Inflammatory macrophage treated with lipopolysaccharide for 4 hours (primary cell): ENCODE results near the gene LINGO1.

ENCODE experiments used
- DNase-seq: peaks from one replicate; pipeline ENCODE4 v3.0.0-alpha.2; 2020

The LINGO1 gene

GRCh38 chr15:77613814-77614213 lies 18.9 kb downstream of the LINGO1 start:
- DNase-seq = no peak

GRCh38 chr15:77612958-77613601 lies 19.6 kb downstream of the LINGO1 start:
- DNase-seq = peak; percentile 43

DNA sequence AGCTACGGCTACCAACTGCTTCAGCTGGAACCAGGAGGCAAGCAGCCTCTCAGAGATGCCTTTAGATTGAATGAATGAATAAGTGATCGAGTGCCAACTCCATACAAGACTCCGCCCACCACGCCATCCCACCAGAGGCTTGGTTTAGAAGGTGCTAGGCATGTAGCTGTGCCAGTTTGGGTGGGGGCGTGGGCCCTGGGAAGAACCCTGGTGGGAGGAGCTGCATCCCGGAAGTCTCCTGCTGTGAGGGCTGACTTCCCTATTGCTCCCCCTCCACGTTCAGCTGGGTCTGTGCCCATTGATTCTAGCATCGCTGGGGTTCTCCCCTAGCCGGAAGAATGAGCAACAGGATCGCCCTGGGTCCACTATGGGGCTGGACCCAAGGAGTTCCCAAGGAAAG lies 20.9 kb downstream of the LINGO1 start:
- no peak for DNase-seq

- no peak for DNase-seq
Measured at GRCh38 chr15:77610731-77611130, 22.0 kb downstream of the LINGO1 start.

- no peak for DNase-seq
Measured at GRCh38 chr15:77609558-77609957, 23.2 kb downstream of the LINGO1 start.

GRCh38 chr15:77608774-77609173 lies 23.9 kb downstream of the LINGO1 start:
- no peak for DNase-seq

GRCh38 chr15:77607894-77608261 lies 24.8 kb downstream of the LINGO1 start:
- no peak for DNase-seq

- DNase-seq = peak; percentile 35
Measured at GRCh38 chr15:77607111-77607893, 25.4 kb downstream of the LINGO1 start.

GRCh38 chr15:77606142-77607034 lies 26.3 kb downstream of the LINGO1 start:
- DNase-seq = no peak

- no peak for DNase-seq
Measured at GRCh38 chr15:77605547-77605946, 27.2 kb downstream of the LINGO1 start.

DNA sequence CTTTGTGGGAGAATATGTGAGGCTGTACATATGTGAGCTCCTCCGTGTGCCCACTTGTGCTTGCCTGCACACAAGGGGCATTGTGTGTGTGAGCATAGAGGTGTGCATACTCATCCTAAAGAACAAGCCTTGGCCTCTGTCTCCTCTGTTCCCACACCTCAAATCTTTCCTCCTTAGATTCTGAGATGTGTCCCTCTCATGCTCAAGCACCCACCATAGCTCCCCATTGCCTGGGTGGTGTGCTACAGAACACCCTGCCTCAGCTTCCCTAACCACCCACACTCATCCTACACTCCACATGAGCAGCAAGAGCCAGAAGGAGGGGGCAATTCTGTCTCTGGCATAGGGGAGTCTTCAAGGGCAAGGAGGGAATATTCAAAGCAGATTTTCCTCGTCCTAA lies 27.7 kb downstream of the LINGO1 start:
- no peak for DNase-seq

GRCh38 chr15:77603611-77604336 lies 28.9 kb downstream of the LINGO1 start:
- DNase-seq = no peak

DNA sequence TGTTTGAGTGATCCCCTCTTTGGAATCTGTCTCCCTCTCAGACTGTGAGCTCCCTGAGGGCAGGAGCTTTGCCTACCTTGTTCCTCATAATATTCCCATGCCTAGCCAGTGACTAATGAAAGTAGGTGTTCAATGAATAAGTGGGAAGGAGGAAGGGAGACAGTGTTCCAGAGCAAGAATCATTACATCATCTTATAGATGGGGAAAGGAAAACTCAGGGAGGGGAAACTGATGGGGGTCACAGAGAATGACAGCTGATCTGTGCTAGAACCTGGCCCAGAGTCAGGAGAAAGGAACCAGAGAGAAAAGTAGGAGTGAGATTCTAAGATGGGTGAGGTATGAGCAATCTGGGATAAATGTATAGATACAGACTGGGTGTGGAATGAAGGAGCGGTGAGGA lies 29.9 kb downstream of the LINGO1 start:
- DNase-seq = no peak

DNA sequence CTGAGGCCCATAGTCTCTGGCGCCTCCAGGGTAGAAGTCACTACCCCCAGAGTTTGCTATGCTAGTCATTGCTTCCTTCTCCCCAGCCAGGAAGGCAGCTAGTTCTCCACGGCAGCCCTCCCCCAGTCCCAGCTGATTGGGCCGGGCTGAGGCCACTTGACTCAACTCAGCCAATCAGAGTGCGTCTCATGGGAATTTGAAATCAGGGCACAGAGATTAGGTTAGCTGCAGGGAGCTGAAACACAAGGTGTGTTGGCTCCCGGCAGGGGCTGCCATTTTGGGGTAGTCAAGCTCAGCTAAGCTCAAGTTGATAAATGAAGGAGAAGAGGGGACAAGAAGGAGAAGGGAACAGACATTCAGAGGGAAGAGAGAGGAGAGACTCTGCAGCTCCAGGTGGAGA lies 32.8 kb downstream of the LINGO1 start:
- peak; percentile 17 for DNase-seq

DNA sequence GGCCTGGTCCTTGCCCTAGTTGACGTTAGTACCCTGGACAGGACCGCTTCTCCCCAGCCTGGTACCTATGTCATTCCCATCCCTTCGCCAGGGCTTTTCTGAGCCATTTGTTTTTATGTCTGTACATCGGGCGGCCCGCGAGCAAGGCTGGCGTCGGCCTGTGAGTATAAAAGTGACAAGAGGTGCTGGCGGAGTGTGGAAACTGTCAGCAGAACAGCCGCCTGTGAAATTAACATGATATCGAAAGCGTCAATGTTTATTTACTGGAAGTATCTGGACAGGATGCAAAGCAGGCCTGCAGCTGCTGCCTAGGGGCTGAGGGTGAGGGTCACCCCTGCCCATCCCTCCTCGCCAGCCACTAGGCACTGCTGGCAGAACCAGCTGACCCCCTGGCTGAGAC lies 33.4 kb downstream of the LINGO1 start:
- DNase-seq = no peak

DNA sequence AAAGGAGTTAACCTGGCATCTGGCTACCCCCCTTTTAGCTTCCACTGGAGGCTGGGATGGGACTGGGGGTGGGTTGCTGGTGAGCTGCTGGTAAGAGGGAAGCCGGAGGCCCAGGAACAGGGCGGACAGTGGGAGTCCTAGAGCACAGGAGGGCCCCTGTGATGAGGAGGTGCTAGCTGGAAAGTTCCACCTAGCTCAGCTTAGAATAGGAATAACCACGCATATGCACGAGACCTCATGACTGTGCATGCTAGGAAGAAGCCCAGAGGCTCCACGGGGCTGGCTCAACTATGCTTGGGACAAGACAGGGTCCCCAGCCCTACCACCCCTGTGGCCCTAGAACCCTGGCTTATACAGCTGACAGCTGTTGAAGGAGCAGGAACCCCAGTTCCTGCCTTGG lies 34.1 kb downstream of the LINGO1 start:
- DNase-seq = no peak

DNA sequence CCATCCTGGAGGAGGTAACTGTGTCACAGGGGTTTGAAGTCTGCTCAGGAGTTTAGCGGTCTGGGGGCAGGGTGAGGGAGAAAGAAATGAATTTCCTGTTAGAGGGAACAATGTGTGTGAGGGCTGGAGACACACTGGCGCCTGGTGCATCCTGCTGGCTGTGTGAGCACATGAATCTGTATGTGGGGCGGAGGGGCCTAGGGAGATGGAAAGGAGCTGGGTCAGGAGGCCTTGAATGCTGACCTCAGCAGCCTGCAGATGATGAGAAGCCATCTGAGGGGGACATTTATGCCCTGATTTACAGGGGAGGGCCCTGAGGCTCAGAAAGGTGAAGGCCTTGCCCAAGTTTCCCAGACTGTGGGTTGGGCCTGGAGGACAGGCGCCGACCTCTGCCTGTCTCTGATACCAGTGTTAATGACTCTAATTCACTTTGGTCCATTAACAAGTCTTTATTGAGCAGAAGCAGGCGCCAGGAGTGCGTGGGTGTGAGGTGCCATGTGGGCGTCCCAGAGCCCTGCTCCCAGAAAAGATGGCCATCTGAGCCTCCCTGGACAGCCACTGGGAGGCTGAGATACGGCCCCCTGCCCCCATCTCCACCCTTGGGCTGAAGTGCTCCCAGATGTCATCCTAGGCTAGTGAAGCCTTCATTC lies 34.8 kb downstream of the LINGO1 start:
- no peak for DNase-seq

DNA sequence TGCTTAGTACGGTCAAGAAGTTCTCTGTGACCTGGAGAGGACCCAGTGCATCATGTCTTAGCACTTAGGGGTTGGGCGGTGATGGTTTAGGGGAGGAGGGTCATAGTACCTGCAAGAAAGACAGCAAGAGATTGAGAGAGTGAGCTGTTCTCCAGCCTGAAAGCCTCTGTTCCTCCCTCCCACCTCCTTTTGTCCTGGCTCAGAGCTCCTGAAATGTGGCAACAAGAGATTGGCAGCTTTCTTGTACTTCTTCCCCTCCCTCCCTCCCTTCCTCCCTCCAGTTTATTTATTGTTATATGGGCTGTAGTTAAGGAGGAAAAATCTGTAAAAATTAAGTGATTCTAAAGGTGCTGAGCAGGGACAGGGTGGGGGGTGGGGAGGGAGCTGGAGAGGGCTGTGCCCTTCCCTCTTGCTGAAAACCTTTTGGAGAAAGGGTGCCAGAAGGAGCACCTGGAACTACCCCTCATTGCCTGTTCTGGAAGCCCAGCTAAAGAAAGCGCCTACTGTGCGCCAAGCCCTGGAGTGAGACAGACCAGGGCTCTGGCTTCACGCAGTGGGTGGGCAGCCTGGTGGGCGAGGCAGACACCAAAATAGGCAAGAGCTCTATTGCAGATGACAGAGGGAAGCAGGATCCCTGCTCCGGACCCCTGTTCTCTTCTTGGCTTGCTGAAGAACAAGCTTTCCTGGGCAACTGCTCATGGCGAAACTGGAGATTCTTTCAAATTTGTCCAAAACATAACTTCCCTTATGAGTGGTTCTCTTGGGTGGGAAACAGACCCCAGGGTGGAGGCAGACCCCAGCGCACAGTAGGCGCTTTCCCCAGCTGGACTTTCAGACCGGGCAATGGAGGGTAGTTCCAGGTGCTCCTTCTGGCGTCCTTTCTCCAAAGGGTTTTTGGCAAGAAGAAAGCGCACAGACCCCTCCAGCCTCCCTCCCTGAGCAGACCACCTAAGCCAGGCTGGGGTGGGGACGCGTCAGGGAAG lies 35.6 kb downstream of the LINGO1 start:
- DNase-seq = no peak

GRCh38 chr15:77595231-77595630 lies 37.5 kb downstream of the LINGO1 start:
- DNase-seq = no peak

DNA sequence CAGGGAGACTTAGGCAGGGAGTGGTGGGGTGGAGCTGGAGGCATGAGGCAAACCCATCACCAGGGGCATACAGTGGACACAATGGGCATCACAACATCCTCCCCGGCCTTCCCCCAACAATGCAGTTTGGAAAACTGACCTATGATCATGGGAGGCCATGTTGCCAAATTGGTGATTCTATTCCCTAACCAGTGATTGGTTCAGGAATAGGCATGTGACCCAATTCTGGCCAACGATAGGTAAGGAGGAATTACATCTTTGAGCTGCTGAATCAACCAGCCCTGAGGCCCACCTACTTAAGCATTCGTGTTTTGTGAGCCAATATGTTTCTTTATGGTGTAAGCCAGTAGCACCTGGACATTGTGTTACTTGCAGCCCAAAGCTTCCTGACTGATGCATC lies 40.0 kb downstream of the LINGO1 start:
- DNase-seq = no peak

DNA sequence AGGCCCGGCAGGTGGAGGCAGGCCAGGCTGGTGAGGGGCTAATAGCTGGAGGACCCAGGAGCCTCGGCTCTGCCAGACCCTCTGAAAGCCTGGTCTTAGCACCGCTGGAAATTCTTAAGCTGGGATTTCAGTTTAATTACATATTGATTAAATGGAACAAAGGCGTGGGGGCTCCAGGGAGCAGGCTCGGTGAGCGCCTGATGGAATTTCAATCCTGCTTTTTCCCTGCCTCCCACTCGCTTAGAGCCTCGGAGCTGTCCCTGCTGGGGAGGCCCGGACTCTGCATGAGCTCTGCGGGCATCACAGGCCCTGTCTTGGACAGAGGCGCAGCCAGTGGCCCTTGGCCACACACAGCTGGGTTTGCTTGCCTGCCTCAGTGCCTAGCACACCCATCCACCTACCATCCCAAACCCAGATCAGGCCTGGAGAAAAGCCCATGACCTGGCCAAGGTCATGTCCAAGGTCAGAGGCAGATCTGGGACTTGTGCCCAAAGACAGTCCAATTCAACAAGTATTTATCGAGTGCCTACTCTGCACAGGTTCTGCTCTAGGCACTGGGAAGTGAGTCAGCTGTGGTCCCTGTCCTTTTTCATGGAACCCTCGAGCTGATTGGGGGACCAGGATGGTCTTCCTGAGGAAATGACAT lies 40.6 kb downstream of the LINGO1 start:
- DNase-seq = no peak
